Adrenal gland (tissue), 12 donors: ENCODE data around the gene ITGA2B. TPM values are rescaled to one million over a fixed set of nuclear protein-coding genes. Genes with fewer than 3 reads are reported as not detected.

ENCODE experiments used
- DNase-seq, 7 donors: peaks; one replicate each; pipeline ENCODE4 v3.0.0-alpha.2; 2019 to 2020
- H3K27ac ChIP-seq, 5 donors: fragments of 200-600 bp; sonication (generic) in 4 of 5; 1 replicate in 3 of 5; 2 replicates in 2 of 5; pipeline versions ENCODE4 v1.5.1 to v1.8.0; 2016 to 2020; ENCODE audit warnings: mild to moderate bottlenecking in 1 of 5
- H3K27me3 ChIP-seq: fragments of 200-600 bp; 2 replicates; pipeline ENCODE4 v1.8.0; 2021
- H3K36me3 ChIP-seq, 2 donors: fragments of 200-600 bp; replicated peaks in 1 of 2; 1 replicate in 1 of 2; 2 replicates in 1 of 2; pipeline versions ENCODE4 v1.5.1 to v1.8.0; 2018 to 2022
- H3K4me1 ChIP-seq, 2 donors: fragments of 200-600 bp; replicated peaks in 1 of 2; 1 replicate in 1 of 2; 2 replicates in 1 of 2; pipeline versions ENCODE4 v1.5.1 to v1.8.0; 2018 to 2021
- H3K4me3 ChIP-seq, 4 donors: fragments of 200-600 bp; sonication (generic) in 3 of 4; one replicate each; pipeline ENCODE4 v1.5.1; 2016 to 2018
- H3K9me3 ChIP-seq, 3 donors: fragments of 200-600 bp; sonication (generic) in 1 of 3; replicated peaks in 1 of 3; 1 replicate in 2 of 3; 2 replicates in 1 of 3; pipeline versions ENCODE4 v1.5.1 to v1.8.0; 2016 to 2021
- POLR2A ChIP-seq, 2 donors: fragments of 450-650 bp; IDR thresholded peaks; one replicate each; pipeline ENCODE4 v1.6.1; 2017; ENCODE audit warnings: antibody characterized with exemption in 2 of 2, mild to moderate bottlenecking in 2 of 2, moderate library complexity in 1 of 2
- WGBS, 4 donors: extraction: QIAGEN DNeasy Blood & Tissue Kit in 2 of 4; methylation state at CpG; one replicate each; pipeline versions ENCODE4 v1.1.5 to v1.1.7; 2013 to 2017; 5-methylcytosine and 5-hydroxymethylcytosine counted together
- intact Hi-C, 2 donors: fragments of 100-400 bp; cut with DNase I; formaldehyde crosslinking; loops; one replicate each; pipeline versions ENCODE4 v1.14.1 to v1.15.0; 2022 to 2023
- polyA plus RNA-seq, 3 donors: library from polyadenylated mRNA; stranded (reverse); fragments of 200-250 nt in 2 of 3; fragments of 350-450 nt in 1 of 3; fragmentation: Illumina TruSeq in 1 of 3; extraction: RNeasy Lipid Tissue Mini Kit (QIAGEN cat#74804) in 1 of 3; gene quantifications; one replicate each; pipeline ENCODE4 v1.2.3, GENCODE V29; 2013 to 2014
- total RNA-seq, 9 donors: library from RNA; depleted of rRNA in 4 of 9; stranded (reverse); fragments of >200 nt in 4 of 9; fragments of 120-200 nt in 1 of 9; fragmentation: NEBNext Ultra II Directional in 1 of 9; extraction: Animal tissue kit (Norgen Biotek cat#: 25700) in 1 of 9; gene quantifications; one replicate each; pipeline versions ENCODE4 v1.1.0 to v1.2.4, GENCODE V29; 2013 to 2023
- TF ChIP-seq, protein P1 (sequence below), 6 experiments: fragments of 450-650 bp in 4 of 6; fragments of 200-600 bp in 2 of 6; sonication (generic) in 1 of 6; IDR thresholded peaks; 1 replicate in 5 of 6; 2 replicates in 1 of 6; pipeline versions ENCODE4 v1.5.1 to v1.8.0; 2016 to 2021; ENCODE audit warnings: antibody characterized with exemption in 6 of 6, mild to moderate bottlenecking in 2 of 6, moderate library complexity in 1 of 6
- donor health status: healthy with polysubstance abuse.
- donor health status: Bipolar disorder and iron deficiency.
- donor health status: DM: yes; HTN: yes; CAD: no.
- donor health status: DM: no; HTN: no; CAD: no.
- donor health status: DM: no; HTN: no; CAD: no.
- donor health status: DM: yes; HTN: yes; CAD: no.

Gene ITGA2B
- total and polyA plus RNA-seq, 12 donors: 0.06 to 3.2 (median 0.74) TPM; not detected in 1

DNA sequence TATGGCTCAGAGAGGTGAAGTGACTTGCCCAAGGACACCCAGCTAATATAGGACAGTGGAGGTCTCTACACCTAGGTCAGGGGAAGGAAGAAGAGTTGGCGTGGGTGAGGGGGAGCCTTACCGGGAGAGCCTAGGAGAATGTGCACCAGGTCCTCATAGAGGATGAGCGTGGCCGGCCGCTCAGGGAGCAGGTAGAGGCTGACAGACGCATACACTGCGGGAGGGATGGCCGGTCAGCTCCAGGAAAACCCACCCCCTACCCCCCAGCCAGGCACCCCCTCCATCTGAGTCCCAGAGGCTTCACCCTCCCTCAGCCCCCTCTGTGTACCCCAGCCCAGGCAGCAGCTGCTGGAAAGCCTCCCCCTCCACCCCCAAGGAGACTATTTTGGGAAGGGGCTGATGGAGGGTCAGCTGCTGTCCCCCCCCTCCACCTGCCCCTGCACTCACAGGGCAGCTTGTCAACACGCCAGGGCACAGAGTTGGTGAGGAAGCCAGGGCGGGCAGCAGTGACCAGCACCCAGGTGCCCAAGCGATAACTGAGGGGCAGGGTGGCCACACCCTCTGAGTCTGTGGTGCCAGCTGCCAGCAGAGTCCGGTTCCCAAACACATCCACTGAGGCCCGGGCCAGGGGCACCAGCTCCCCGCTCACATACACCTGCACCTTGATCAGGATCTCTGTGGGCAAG, 29.8 kb downstream of the ITGA2B start:
- no peaks in the 10 kb centered on the region for H3K36me3 ChIP-seq
- no peak overlapping the region for H3K4me3 ChIP-seq
- H3K4me1 ChIP-seq: peaks cover 5 to 10% of the 10 kb centered on the region in 2 donors
- TF ChIP-seq POLR2A (IDR thresholded peaks at IDR 0.05): no peak
- TF ChIP-seq, protein P1, sequence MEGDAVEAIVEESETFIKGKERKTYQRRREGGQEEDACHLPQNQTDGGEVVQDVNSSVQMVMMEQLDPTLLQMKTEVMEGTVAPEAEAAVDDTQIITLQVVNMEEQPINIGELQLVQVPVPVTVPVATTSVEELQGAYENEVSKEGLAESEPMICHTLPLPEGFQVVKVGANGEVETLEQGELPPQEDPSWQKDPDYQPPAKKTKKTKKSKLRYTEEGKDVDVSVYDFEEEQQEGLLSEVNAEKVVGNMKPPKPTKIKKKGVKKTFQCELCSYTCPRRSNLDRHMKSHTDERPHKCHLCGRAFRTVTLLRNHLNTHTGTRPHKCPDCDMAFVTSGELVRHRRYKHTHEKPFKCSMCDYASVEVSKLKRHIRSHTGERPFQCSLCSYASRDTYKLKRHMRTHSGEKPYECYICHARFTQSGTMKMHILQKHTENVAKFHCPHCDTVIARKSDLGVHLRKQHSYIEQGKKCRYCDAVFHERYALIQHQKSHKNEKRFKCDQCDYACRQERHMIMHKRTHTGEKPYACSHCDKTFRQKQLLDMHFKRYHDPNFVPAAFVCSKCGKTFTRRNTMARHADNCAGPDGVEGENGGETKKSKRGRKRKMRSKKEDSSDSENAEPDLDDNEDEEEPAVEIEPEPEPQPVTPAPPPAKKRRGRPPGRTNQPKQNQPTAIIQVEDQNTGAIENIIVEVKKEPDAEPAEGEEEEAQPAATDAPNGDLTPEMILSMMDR (IDR thresholded peaks at IDR 0.05): no peak
- H3K9me3 ChIP-seq: no peaks in the 10 kb centered on the region
- intact Hi-C loops: no loop called here
- DNase-seq: no peak
- H3K27me3 ChIP-seq: no peaks in the 10 kb centered on the region
- H3K27ac ChIP-seq: no peak overlapping the region
- 69 to 83% (median 78%) methylated on average over 3 to 14 of the region's 14 CpGs for WGBS, 4 donors

DNA sequence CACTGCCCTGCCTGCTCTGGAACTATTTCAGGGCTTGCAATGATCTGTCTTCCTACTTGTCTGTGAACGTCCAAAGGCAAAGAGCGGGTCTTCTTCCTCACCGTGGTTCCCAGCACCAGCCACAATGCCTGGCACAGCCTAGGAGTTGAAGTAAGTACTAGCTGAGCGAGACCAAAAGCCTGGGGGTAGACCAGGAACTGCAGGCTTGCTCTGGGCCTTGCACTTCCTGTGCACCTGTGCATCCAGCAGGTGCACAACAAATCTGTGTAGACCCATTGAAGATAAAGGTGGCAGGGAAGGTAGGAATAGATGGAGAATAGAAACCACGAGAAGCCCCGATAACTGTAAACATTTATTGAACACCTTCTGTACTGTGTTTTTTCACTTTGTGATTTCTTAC, 30.4 kb downstream of the ITGA2B start:
- no peaks in the 10 kb centered on the region for H3K9me3 ChIP-seq
- TF ChIP-seq, protein P1 (IDR thresholded peaks at IDR 0.05): no peak
- TF ChIP-seq POLR2A (IDR thresholded peaks at IDR 0.05): no peak
- H3K27ac ChIP-seq: no peak overlapping the region
- no peaks in the 10 kb centered on the region for H3K27me3 ChIP-seq
- 66 to 78% (median 72%) methylated on average over 4 to 6 of the region's 6 CpGs for WGBS, 4 donors
- no peak for DNase-seq
- H3K4me3 ChIP-seq: no peak overlapping the region
- intact Hi-C loops: no loop called here
- H3K36me3 ChIP-seq: no peaks in the 10 kb centered on the region
- peaks cover 5 to 10% of the 10 kb centered on the region in 2 donors for H3K4me1 ChIP-seq

DNA sequence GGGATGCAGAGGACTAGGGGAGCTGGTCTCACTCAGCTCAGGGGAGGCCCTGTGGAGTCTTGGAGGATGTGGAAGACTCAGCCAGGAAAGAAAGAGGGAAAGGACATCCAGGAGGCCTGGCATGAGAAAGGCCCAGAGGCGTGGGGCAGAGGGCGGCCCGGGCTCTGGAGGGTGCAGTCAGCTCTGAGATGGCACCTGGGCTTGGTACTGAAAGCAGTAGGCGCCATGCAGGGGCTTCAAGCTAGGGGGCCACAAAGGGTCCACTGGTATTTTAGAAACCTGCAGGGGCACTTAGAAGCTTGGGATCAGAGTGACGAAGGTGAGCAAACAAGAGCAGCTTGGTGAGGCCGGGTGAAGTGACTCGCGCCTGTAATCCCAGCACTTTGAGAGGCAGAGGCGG, 31.4 kb downstream of the ITGA2B start:
- WGBS, 4 donors: 82 to 92% (median 87%) methylated on average over 9 of the region's 9 CpGs
- H3K4me1 ChIP-seq: peaks cover 0 to 6% of the 10 kb centered on the region in 2 donors
- H3K36me3 ChIP-seq: peaks cover 0 to under 1% of the 10 kb centered on the region in 2 donors
- H3K9me3 ChIP-seq: no peaks in the 10 kb centered on the region
- intact Hi-C loops: no loop called here
- H3K4me3 ChIP-seq: no peak overlapping the region
- H3K27ac ChIP-seq: no peak overlapping the region
- H3K27me3 ChIP-seq: no peaks in the 10 kb centered on the region
- no peak for TF ChIP-seq POLR2A (IDR thresholded peaks at IDR 0.05)
- TF ChIP-seq, protein P1 (IDR thresholded peaks at IDR 0.05): no peak
- no peak for DNase-seq

DNA sequence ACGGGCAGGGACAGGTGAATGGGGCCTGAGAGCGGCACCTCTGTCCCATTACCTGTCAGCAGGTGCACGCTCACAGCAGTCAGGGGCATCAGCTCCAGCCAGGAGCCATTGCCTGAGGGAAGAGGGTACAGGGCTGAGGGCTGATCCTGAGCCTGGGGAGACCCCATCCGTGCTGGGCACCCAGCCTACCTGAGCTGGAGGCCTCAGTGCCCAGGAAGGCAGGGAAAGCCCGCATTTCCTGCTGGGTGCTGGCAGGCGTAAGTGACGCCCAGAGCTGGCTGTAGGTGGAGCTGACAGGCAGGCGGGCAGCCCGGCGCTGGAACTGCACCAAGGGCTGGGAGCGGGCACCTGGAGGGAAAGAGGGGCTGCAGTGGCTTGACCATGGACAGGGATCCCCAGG, 33.2 kb downstream of the ITGA2B start:
- no peaks in the 10 kb centered on the region for H3K27me3 ChIP-seq
- no peak overlapping the region for H3K27ac ChIP-seq
- H3K9me3 ChIP-seq: no peaks in the 10 kb centered on the region
- H3K4me3 ChIP-seq: no peak overlapping the region
- TF ChIP-seq POLR2A (IDR thresholded peaks at IDR 0.05): no peak
- TF ChIP-seq, protein P1 (IDR thresholded peaks at IDR 0.05): no peak
- peaks cover 0 to 19% of the 10 kb centered on the region in 2 donors for H3K36me3 ChIP-seq
- intact Hi-C loops: no loop called here
- DNase-seq: no peak
- WGBS, 4 donors: 87 to 100% (median 89%) methylated on average over 1 to 11 of the region's 11 CpGs
- H3K4me1 ChIP-seq: no peaks in the 10 kb centered on the region
